ENCODE data around the gene CLDN10.

Gene CLDN10

DNA sequence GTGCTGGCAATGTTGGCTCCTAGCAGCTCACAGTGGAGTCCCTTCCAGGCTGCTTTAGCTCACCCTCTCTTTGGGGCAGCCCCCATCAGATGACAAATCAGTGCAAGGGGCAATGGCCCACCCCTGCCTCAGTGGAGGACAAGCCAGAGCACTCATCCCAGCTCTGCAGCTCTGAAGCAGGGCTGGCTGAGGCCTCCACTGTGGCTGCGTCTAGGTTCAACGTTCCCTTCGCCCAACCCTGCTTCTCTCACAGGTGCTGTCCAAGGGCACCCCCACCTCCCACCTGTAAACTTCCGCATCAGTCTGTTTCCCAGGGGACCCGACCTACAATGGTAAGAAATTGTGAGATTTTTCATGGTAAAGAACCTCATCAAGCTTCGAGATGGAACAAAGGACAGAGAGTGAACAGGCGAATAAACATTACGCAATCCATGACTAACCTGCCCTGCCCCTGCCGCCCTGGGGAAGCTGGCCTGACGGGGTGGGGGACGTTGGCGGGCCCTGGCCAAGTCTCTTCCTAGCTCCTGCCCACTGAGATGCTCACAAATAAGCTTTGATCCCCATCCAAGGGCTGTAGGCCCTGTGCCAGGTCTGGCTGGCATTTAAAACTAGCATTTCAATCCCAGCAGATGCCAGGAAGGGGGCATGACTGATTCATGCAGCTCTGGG, 51.5 kb downstream of the CLDN10 start:
- no peak for DNase-seq (ENCODE audit: low read depth)

DNA sequence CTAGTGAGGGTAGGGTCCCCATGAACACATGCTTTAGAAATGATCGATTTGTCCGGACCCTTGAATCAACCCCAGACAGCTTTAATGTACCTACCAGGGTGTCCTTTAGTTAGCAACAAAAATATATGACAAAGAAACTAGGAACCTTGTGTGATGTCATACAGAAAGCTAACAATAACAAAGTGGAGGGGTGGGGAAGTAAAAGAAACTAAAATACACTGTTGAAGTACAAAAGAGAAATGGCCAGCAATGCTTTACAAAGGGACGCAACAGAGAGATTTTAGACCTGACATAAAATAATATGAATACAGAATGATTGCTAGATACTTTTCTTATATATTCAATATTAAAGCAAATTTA, 52.0 kb downstream of the CLDN10 start:
- DNase-seq (ENCODE audit: low read depth), result no peak

DNA sequence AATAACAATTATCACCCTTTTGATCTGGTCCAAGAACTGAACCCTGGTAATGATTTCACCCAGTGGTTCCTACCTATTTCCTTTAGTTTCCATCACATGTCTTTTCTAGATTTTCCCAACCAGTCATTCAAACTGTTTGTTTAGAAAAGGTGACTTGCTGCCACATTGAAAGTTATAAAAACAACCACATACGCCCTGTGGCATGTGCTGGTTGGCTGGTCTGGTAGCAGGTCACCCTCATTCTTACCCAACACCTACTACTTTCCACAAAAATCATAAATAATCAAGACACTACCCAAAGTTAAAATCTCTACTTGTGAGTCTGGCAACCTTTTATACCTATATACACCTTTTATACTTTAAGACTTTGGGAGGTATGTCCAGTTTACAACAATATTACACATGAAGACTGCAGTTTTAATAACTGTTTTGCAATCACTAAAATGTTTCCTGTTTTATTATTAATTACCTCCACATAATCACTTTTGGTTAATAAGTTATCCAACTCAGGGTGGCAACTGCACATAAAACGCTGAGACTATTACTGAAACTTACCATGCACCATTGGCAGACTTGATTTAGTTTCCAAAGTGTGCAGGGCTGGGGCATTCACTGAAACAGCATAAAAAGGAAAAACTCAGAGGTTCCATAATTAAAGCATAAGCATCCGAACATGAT, 53.1 kb downstream of the CLDN10 start:
- DNase-seq (ENCODE audit: low read depth), result no peak

DNA sequence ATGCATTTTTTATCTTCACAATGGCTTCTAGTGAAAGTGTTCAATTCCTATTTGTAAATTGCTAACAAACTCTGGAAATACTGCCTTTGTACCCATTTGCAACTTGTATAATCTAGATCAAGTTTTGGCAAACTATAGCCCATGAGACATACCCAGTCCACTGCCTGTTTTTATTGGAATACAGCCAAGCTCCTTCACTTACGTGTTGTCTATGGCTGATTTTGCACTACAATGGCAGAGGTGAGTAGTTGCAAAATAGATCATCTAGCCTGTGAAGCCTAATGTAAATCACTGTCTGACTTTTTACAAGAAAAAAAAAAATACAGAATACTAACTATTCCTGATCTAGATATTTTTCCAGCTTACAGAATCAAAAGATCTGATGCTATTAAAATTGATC, 54.8 kb downstream of the CLDN10 start:
- DNase-seq (ENCODE audit: low read depth), result no peak

DNA sequence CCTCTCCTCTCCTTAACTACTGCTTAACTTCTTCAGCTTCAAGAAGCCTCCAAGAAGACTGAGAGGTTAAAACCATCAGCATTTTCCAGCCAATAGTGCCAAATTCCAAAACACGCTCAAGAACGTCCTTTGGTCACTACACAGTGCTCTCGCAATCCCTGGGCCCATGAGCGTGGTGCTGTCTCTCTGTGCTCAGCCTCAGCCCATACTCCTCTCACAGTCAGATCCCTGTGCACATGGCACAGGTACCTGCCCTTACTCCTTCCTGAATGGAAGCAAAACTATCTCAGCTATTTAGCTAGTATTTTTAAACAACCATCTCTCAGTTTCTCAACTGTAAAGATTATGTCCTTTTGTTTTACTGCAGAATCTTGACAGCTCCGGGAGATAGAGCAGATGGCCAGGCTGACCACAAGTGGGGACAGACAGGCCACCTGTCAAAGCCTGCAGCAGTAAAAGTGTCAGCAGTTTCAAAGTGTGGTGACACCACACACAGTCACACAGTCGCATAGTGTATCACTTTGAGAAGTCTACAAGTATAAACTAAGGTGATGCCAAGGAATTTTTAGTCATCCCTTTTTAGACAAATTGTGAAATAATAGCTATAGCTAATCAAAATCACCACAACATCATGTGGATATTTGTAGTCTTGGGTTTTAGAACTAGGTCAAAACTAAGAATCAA, 56.3 kb downstream of the CLDN10 start:
- no peak for DNase-seq (ENCODE audit: low read depth)

DNA sequence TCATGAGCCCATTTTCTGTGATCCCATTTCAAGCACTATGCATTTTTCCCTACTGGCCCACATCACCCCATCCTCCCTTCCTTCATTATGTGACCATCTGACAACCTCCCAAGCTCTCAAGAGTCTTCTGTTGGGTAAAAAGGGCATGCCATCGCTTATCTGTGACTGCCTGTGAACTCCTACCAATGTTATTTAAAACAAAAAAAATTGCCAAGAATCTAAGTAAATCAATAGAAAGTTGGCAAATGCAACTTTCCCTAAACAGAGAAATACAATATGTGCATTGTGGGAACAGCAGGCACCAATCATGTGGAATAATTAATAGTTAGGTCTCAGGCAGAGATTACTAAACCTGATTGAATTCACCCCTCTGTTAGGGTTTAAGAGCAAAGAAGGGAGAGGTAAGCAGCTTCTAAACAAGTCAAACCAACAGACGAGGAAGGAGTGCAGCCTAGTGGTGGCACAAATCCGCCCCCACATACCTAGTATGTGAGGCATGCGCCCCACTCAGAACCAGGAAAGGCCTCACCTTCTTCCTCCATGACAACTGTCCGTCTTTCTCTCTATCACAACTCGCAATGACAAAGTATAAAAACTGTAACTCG, 62.2 kb downstream of the CLDN10 start:
- no peak for DNase-seq (ENCODE audit: low read depth)

DNA sequence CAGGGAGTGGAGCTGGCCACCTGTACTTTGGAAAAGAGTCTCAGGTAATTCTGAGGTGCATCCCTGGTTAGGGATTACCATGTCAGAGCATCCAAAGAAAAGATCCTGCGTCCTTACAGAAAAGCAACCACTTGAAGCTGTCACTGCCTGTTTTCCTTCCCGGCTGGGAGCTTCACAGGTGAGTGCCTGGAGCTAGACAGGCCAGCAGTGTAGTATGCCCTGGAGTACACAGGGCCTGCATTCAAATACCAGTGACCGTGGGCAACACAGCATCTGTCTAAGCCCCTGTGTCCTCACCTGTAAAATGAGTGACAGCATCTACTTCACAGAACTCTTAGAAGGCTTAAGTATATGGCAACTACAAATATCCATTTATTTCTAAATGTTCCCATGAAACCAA, 63.0 kb downstream of the CLDN10 start:
- DNase-seq (ENCODE audit: low read depth), result no peak

DNA sequence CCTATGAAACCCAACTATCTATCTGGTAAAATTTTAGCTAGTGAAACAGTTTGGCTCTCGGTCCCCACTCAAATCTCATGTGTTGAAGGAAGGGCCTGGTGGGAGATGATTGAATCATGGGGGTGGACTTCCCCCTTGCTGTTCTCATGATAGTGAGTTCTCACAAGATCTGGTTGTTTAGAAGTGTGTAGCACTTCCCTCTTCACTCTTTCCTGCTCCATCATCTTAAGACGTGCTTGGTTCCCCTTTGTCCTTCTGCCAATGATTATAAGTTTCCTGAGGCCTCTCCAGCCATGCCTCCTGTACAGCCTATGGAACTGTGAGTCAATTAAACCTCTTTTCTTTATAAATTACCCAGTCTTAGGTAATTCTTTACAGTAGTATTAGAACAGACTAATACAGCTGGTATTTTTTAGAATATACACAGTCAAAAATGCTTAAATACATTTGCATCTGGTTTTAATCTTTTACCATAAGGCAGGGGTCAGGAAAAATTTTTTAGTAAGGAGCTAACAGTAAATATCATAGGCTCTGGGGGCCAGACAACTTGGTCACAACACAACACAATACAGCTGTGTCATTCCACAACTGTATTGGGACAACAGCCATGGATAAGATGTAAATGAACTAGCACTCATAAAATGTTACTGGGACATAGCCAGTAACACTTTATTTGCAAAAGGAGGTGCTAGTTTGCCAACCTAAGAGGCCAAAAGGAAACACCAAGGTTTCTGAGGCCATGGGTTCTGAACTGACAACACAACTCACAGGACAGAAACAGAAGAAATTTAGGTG, 67.7 kb downstream of the CLDN10 start:
- DNase-seq (ENCODE audit: low read depth), result no peak

DNA sequence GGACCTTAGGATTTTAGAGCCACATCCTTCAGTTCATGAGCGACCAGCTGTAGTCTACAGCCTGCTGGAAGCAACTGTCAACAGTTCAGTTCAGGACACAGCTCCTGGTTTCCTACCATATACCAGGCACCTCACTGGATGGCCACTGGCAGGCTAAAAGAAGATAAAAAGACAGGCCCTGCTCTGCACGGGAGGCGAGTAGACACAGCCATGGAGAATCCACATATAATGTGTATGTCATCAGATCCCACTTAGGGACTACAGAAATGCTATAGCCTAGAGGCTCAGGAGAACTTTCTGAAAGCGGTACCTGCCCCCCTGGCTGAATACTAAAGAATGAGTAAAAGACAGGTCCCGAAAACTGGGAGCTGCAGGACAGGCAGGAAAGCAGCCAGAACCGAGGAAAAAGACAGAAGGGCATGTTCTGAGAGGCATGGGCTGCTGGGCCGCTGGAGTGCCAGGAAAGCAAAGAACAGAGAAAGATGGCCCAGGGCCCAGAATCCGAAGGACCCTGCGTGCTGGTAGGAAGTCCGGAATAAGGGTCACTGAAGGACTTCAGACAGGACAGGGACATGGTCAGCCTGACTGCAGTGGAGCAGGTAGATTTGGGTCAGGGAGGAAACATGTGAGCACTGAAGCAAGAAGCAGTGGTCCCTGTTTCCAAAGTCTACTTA, 68.4 kb downstream of the CLDN10 start:
- no peak for DNase-seq (ENCODE audit: low read depth)

DNA sequence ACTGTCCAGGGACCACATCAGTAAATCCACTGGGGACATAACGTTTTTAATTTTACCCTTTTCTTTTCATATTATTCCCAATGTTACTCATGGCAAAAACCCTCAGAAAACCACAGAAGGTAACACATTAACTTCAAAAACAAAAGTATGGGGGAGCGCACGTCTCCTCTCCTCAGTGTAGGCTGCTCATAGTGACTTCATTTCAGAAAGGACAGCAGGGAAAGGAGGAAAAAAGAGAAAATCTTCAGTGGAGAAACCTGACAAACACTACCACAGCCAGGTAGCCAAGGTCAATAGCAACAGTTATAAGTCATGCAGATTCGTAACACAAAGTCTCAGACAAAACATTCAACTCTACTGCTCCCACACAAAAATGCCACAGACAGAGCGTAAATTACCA, 70.6 kb downstream of the CLDN10 start:
- no peak for DNase-seq (ENCODE audit: low read depth)

DNA sequence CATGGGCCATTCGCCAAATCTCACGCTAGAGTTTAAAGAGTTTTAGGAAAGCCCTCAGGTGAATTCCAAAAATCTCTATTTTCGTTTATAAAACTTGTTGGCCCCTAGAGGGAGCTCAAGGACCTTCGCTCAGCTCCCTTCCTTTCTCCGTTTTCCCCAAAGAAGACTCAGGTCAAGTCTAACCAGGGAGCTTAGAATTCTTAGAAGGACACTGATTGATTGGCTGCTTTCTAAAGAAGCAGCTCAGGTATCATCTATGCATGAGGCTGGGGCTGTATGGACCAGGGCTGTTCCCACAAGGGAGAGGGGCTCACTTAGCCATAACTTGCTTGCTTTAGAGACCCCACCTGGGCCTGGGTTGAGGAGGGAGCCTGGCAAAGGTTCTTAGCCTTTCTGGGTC, 71.5 kb downstream of the CLDN10 start:
- DNase-seq (ENCODE audit: low read depth), result no peak

DNA sequence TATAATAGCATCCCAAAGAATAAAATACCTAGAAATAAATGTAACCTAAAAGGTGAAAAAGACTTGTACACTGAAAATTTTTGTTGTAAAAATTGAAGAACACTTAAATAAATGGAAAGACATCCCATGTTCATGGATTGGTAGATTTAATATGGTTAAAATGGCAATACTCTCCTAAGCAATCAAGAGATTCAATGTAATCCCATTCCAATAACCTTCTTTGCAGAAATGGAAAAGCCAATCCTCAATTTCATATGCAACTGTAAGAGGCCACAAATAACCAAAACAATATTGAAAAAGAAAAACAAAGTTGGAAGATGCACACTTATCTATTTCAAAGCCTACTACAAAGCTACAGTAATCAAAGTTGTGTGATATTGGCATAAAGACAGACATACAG, 74.2 kb downstream of the CLDN10 start:
- DNase-seq (ENCODE audit: low read depth), result no peak

DNA sequence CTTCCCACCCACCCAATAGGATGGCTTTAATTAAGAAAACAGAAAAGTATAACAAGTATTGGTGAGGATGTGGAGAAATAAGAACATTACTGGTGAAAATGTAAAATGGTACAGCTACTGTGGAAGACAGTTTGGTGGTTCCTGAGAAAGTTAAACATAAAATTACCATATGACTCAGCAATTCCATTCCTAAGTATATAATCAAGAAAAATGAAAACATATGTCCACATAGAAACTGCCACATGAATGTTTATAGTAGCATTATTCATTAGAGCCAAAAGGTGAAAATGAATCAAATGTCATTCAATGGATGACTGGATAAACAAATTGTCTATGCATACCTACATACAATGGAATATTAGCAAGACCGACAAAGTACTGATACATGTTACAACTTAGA, 75.1 kb downstream of the CLDN10 start:
- DNase-seq (ENCODE audit: low read depth), result no peak

DNA sequence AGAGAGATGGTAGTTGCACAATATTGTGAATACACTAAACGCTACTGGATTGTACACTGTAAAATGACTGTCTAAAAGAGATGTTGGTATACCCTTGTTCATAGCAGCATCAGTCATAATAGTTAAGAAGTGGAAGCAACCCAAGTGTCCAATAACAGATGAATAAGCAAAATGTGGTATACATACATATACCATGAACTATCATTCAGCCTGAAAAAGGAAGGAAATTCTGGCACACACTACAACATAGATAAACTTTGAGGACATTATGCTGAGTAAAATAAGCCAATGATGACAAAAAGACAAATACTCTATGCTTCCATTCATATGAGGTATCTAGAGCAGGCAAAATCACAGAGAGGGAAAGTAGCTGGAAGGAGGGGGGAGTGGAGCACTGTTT, 76.0 kb downstream of the CLDN10 start:
- no peak for DNase-seq (ENCODE audit: low read depth)

DNA sequence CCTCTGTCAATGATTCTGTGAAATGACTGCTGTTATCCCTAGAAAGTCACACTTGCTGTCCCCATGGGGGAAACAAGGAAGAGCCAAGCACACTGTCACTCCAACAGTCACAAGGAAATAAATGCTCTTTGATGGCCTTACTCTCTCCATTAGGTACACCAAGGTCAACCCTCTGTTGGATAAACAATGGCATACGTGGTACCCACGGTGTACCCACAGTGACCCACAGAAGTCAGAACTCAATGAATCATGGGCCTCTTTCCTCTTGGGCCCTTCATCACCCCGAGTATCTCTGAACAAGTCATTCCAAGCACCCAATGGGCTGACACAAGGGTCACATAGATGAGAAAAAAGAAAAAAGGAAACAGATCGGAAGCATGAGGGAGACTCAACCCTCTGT, 76.6 kb downstream of the CLDN10 start:
- no peak for DNase-seq (ENCODE audit: low read depth)

Measured in activated gamma-delta T cell treated with anti-CD3 and anti-CD28 coated beads, Interleukin-2, amount 50 U/mL, for 16 hours (primary cell).